ENCODE results near the gene PTPRS. TPM values are rescaled to one million over a fixed set of nuclear protein-coding genes. Genes with fewer than 3 reads are reported as not detected.

PTPRS gene
- total and polyA plus RNA-seq, 2 of the 13 experiments (the other 11 are each of a cell fraction or from before 2014, with no cell fraction given), result 32.7 to 43.9 TPM

DNA sequence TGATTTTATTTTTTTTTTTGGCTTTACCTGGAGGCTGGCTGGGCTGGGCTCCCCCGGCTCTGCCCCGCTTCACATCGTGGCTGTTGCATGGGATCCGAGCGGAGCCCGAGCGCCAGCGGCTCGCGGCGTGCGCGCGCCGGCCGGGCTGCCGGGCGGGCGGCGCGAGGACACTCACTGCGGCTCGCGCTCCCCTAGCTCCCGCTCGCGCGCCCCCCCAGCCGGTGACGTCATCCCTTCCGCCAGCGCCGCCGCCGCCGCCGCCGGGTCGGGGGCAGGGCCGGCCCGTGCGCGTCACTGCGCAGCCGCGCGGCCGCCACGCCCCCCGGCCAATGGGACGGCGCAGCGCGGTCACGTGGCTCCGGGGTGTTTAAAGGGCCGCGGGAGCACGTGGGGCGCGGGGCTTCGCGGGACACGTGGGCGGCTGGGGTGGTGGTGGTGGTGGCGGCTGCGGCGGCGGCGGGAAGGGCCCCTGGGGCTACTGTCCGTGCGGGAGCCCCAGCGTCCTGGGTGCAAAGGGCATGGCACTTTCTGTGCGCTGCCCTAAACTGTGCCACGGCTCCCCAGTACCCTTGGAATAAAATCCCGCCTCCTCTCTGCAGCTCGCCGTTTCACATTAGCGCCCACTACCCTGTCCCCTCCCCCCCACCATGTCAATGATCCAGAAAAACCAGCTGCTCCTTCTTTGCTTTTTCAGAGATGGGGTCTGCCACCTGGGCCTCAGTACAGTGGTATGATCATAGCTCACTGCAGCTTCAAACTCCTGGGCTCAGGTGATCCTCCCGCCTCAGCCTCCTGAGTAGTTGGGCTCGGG lies at the start of gene PTPRS (continued):
- TF ChIP-seq ZNF792 (CRISPR knock-in tag; IDR thresholded peaks at IDR 0.05) (peak; percentile 99), FOXK2 (IDR thresholded peaks at IDR 0.05) (no peak), ZSCAN25 (CRISPR knock-in tag; IDR thresholded peaks at IDR 0.05) (peak; percentile 91), DMAP1 (CRISPR knock-in tag; IDR thresholded peaks at IDR 0.05) (peak; percentile 56; the same call in 1 of the 2 replicates), ZNF547 (CRISPR knock-in tag; IDR thresholded peaks at IDR 0.05) (peak; percentile 100), ZNF891 (CRISPR knock-in tag; IDR thresholded peaks at IDR 0.05) (peak; percentile 97; the same call in 1 of the 2 replicates), SPEN (CRISPR knock-in tag; IDR thresholded peaks at IDR 0.05; ENCODE audit: low read depth) (peak; percentile 96), MXD4 (CRISPR knock-in tag; IDR thresholded peaks at IDR 0.05) (peak; percentile 98), TSC22D2 (CRISPR knock-in tag; IDR thresholded peaks at IDR 0.05; ENCODE audit: borderline replicate concordance) (peak; percentile 97; the same call in 1 of the 2 replicates), ZNF510 (CRISPR knock-in tag; IDR thresholded peaks at IDR 0.05; ENCODE audit: low read depth) (peak; percentile 99), KLF12 (CRISPR knock-in tag; IDR thresholded peaks at IDR 0.05; ENCODE audit: borderline replicate concordance) (peak; percentile 95), ZNF225 (CRISPR knock-in tag; IDR thresholded peaks at IDR 0.05) (peak; percentile 98; the same call in 1 of the 2 replicates), FOXP1 (IDR thresholded peaks at IDR 0.05) (no peak), FOXP1 (CRISPR knock-in tag; IDR thresholded peaks at IDR 0.05) (no peak)
- TF ChIP-seq, protein P1, sequence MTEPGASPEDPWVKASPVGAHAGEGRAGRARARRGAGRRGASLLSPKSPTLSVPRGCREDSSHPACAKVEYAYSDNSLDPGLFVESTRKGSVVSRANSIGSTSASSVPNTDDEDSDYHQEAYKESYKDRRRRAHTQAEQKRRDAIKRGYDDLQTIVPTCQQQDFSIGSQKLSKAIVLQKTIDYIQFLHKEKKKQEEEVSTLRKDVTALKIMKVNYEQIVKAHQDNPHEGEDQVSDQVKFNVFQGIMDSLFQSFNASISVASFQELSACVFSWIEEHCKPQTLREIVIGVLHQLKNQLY (CRISPR knock-in tag; IDR thresholded peaks at IDR 0.05), result peak; percentile 92
- TF ChIP-seq, protein P2, sequence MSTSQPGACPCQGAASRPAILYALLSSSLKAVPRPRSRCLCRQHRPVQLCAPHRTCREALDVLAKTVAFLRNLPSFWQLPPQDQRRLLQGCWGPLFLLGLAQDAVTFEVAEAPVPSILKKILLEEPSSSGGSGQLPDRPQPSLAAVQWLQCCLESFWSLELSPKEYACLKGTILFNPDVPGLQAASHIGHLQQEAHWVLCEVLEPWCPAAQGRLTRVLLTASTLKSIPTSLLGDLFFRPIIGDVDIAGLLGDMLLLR (CRISPR knock-in tag; IDR thresholded peaks at IDR 0.05), result peak; percentile 100
- TF ChIP-seq, protein P3, sequence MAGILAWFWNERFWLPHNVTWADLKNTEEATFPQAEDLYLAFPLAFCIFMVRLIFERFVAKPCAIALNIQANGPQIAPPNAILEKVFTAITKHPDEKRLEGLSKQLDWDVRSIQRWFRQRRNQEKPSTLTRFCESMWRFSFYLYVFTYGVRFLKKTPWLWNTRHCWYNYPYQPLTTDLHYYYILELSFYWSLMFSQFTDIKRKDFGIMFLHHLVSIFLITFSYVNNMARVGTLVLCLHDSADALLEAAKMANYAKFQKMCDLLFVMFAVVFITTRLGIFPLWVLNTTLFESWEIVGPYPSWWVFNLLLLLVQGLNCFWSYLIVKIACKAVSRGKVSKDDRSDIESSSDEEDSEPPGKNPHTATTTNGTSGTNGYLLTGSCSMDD (CRISPR knock-in tag; IDR thresholded peaks at IDR 0.05), result peak; percentile 96; the same call in 1 of the 2 replicates
- TF ChIP-seq, protein P4, sequence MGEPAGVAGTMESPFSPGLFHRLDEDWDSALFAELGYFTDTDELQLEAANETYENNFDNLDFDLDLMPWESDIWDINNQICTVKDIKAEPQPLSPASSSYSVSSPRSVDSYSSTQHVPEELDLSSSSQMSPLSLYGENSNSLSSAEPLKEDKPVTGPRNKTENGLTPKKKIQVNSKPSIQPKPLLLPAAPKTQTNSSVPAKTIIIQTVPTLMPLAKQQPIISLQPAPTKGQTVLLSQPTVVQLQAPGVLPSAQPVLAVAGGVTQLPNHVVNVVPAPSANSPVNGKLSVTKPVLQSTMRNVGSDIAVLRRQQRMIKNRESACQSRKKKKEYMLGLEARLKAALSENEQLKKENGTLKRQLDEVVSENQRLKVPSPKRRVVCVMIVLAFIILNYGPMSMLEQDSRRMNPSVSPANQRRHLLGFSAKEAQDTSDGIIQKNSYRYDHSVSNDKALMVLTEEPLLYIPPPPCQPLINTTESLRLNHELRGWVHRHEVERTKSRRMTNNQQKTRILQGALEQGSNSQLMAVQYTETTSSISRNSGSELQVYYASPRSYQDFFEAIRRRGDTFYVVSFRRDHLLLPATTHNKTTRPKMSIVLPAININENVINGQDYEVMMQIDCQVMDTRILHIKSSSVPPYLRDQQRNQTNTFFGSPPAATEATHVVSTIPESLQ (CRISPR knock-in tag; conservative IDR thresholded peaks at IDR 0.05), result peak; percentile 48; the same call in 1 of the 2 replicates
- TF ChIP-seq, protein P5, sequence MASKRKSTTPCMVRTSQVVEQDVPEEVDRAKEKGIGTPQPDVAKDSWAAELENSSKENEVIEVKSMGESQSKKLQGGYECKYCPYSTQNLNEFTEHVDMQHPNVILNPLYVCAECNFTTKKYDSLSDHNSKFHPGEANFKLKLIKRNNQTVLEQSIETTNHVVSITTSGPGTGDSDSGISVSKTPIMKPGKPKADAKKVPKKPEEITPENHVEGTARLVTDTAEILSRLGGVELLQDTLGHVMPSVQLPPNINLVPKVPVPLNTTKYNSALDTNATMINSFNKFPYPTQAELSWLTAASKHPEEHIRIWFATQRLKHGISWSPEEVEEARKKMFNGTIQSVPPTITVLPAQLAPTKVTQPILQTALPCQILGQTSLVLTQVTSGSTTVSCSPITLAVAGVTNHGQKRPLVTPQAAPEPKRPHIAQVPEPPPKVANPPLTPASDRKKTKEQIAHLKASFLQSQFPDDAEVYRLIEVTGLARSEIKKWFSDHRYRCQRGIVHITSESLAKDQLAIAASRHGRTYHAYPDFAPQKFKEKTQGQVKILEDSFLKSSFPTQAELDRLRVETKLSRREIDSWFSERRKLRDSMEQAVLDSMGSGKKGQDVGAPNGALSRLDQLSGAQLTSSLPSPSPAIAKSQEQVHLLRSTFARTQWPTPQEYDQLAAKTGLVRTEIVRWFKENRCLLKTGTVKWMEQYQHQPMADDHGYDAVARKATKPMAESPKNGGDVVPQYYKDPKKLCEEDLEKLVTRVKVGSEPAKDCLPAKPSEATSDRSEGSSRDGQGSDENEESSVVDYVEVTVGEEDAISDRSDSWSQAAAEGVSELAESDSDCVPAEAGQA (IDR thresholded peaks at IDR 0.05; ENCODE audit: low read depth), result peak; percentile 29; the same call in 1 of the 2 replicates
- TF ChIP-seq, protein P5 (CRISPR knock-in tag; IDR thresholded peaks at IDR 0.05; ENCODE audit: borderline replicate concordance), result peak; percentile 96

Measured in HepG2 (cell line).